ENCODE measurements around the gene EYS.

The EYS gene

DNA sequence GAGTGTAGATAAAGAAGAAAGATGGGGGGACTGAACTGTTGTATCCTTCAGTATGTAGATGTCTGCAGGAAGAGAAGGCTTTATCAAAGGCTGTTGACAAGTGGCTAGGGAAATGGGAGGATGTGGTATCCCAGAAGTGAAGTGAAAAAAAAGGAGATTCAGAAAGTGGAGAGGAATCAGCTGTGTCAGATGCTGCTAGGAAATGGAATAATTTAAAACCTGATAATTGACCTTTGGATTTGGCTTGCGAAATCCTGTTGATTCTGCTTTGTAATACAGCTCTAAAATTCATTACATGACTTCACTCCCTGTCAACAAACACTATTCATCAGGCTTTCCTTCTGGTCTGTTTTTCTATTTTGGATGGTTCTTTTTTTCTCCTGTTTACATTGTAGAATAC is 2029.7 kb downstream of the EYS start:
- no peak for DNase-seq

- no peak for DNase-seq
Measured at GRCh38 chr6:63676412-63677114, 2030.5 kb downstream of the EYS start.

DNA sequence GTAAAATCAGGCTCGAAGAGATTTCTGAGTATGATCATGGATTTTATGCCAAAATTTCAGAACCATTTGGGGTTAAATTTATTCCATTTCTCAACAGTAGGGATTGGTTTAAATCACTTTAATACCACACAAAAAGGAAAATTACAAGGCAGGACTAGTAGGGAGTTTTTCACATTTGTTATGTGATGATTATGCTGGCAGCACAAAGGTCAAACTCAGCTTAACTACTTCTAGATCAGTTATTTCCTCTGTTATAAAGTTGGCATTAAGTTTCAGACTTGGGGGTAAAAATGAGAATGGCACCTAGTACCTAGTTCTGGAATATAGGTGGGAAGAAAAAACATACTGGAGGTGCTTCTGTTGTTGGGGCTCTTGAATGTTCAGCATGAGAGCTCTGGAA is 2031.9 kb downstream of the EYS start:
- no peak for DNase-seq

DNA sequence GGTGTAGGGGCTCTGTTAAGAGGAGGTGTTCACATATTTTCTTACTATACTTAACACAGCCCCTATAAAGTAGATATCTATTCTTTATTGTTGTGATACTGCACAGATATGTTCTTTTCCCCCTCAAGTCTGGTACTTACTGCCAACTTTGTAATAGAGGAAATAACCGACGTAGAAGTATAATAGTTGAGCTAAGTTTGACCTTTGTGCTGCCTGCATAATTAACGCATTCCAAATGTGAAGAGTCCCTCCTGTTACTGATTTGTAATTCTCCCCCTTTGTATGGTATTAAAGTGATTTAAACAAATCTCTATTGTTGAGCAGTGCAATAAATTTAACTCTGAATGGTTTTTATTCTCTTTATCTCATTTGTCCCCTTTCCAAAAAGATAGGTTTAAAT is 2032.4 kb downstream of the EYS start:
- no peak for DNase-seq

- no peak for DNase-seq
Measured at GRCh38 chr6:63673692-63674091, 2033.3 kb downstream of the EYS start.

DNA sequence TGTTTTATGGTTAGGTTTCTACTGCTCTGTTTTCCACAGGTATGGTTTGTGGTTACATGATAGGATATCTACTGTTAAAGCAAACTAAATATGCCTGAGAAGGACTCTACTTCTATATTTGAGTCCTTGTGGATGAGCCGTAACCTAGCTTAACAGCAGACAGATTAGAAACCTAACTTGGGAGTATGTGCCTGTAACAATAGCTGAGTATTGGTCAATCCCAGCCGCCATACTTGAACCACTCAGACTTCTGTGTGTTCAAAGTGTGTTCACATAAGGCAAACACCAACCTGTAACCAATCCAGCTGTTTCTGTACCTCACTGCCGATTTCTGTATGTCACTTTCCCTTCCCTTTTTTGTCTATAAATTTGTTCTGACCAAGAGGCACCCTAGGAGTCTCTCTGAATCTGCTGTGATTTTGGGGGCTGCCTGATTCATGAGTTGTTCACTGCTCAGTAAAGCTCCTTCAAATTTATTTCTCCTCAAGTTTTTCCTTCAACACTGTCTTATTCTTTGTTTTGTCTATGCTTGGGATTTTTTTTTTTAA is 2034.4 kb downstream of the EYS start:
- no peak for DNase-seq

DNA sequence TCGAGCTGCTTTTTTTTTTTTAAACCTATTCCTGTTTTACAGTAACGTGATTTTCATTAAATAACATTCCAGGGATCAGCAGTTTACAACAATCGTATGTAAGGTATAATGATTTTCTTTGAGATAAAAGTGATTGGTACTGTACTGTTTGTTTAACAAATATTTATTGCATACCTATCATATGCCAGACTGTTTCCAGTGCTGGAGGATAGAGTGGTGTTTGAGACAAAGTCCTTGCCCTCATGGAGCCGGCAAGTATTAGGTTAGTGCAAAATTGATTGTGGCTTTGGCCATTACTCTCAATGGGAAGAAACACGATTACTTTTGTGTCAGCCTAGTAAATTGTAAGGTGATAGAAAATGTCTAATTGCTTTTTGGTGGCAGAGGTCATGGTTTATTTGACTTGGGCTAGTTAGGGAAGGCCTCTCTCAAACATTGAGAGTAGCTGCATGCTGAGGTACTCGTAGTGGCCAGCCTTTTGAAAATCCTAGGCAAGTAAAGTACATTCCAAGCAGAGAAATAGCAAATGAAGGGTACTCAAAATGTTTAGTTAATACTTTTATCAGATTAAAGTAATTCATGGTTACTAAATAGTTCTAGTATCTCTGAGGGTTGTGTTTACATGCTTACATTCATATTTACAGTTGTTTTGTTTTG is 2035.8 kb downstream of the EYS start:
- no peak for DNase-seq

Data from NK-92 treated with Interleukin-12 subunit alpha and Interleukin-12 subunit beta, amount 100 ng/mL, for 24 hours (cell line).